Gastroesophageal sphincter (tissue), 4 donors: ENCODE measurements around the gene ABCA9. TPM values are rescaled to one million over a fixed set of nuclear protein-coding genes. Genes with fewer than 3 reads are reported as not detected.
A peak's percentile ranks its signal among the peaks of the same experiment; 100 is the strongest.
"Not testable (repeated sequence)": the region's sequence is repeated elsewhere in the genome, so short reads cannot be mapped to it uniquely, and the experiment has no call there.

Experiments
- ATAC-seq: fragments of 150-250 bp; one replicate; pipeline ENCODE4 v1.9.1; 2016; ENCODE audit warnings: mild to moderate bottlenecking, moderate library complexity
- H3K27ac ChIP-seq, 4 donors: fragments of 200-600 bp; sonication (generic) in 3 of 4; 1 replicate in 3 of 4; 2 replicates in 1 of 4; pipeline ENCODE4 v1.5.1; 2016 to 2019
- H3K27me3 ChIP-seq: fragments of 200-600 bp; sonication (generic); one replicate; pipeline ENCODE4 v1.5.1; 2019
- H3K36me3 ChIP-seq, 2 donors: fragments of 200-600 bp; sonication (generic); one replicate each; pipeline ENCODE4 v1.5.1; 2019; ENCODE audit warnings: control low read depth in 1 of 2
- H3K4me1 ChIP-seq, 3 donors: fragments of 200-600 bp; sonication (generic); 1 replicate in 2 of 3; 2 replicates in 1 of 3; pipeline ENCODE4 v1.5.1; 2016 to 2019; ENCODE audit warnings: control low read depth in 2 of 3
- H3K4me3 ChIP-seq, 2 donors: fragments of 200-600 bp; sonication (generic); one replicate each; pipeline ENCODE4 v1.5.1; 2019; ENCODE audit warnings: mild to moderate bottlenecking in 1 of 2, moderate library complexity in 1 of 2
- H3K9me3 ChIP-seq, 3 donors: fragments of 200-600 bp; sonication (generic); one replicate each; pipeline ENCODE4 v1.5.1; 2017 to 2019; ENCODE audit warnings: control low read depth in 2 of 3
- CTCF ChIP-seq, 4 experiments: fragments of 200-600 bp in 2 of 4; fragments of 450-650 bp in 2 of 4; sonication (generic) in 1 of 4; IDR thresholded peaks; one replicate each; pipeline ENCODE4 v1.5.1; 2017 to 2019; ENCODE audit warnings: antibody characterized with exemption in 4 of 4, mild to moderate bottlenecking in 2 of 4, moderate library complexity in 2 of 4
- EP300 ChIP-seq: sonication (generic); formaldehyde crosslinking; IDR thresholded peaks from one replicate; pipeline ENCODE4 v1.6.1; 2017; ENCODE audit warnings: antibody characterized with exemption, mild to moderate bottlenecking
- POLR2A ChIP-seq, 2 donors: fragments of 450-650 bp; IDR thresholded peaks; one replicate each; pipeline ENCODE4 v1.6.1; 2017; ENCODE audit warnings: antibody characterized with exemption in 2 of 2, mild to moderate bottlenecking in 2 of 2, moderate library complexity in 1 of 2
- POLR2AphosphoS5 ChIP-seq: sonication (generic); formaldehyde crosslinking; IDR thresholded peaks from one replicate; pipeline ENCODE4 v1.6.1; 2017; ENCODE audit warnings: antibody characterized with exemption
- WGBS, 2 donors: methylation state at CpG; one replicate each; pipeline ENCODE4 v1.1.5; 2018; ENCODE audit warnings: low coverage in 1 of 2; 5-methylcytosine and 5-hydroxymethylcytosine counted together
- total RNA-seq, 4 donors: library from RNA; depleted of rRNA; stranded (reverse); fragments of >200 nt; gene quantifications; one replicate each; pipeline ENCODE4 v1.1.0, GENCODE V29; 2016

ABCA9 gene
- total RNA-seq, 4 donors from 2014 or later = 18.3 to 64.6 (median 26.5) TPM

- H3K27ac ChIP-seq = no peak overlapping the region
- TF ChIP-seq EP300 (no peak), POLR2AphosphoS5 (no peak), CTCF (IDR thresholded peaks at IDR 0.05) (no peak), POLR2A (IDR thresholded peaks at IDR 0.05) (no peak)
- H3K36me3 ChIP-seq = no peaks in the 10 kb centered on the region
These were observed 91.6 kb downstream of the ABCA9 start for GRCh38 chr17:68969101-68969500.

GRCh38 chr17:68963958-68964357 lies 96.8 kb downstream of the ABCA9 start:
- WGBS, 2 donors = 86% methylated on average over 3 to 4 of the region's 4 CpGs
- Histone ChIP-seq H3K27ac (peak overlapping the region in 1 of 4 donors; percentile 3), H3K36me3 (no peaks in the 10 kb centered on the region), H3K27me3 (no peaks in the 10 kb centered on the region), H3K4me1 (no peaks in the 10 kb centered on the region), H3K4me3 (no peak overlapping the region), H3K9me3 (no peaks in the 10 kb centered on the region)
- TF ChIP-seq POLR2AphosphoS5 = no peak
- no peak for TF ChIP-seq EP300
- no peak for TF ChIP-seq POLR2A (IDR thresholded peaks at IDR 0.05)
- TF ChIP-seq CTCF (IDR thresholded peaks at IDR 0.05) = no peak
- peak; percentile 94 for ATAC-seq

More at GRCh38 chr17:68969101-68969500, 91.6 kb downstream of the ABCA9 start:
- ATAC-seq = no peak
- H3K4me3 ChIP-seq = no peak overlapping the region
- 50 to 56% methylated on average over 3 to 4 of the region's 5 CpGs for WGBS, 2 donors
- H3K27me3 ChIP-seq = no peaks in the 10 kb centered on the region
- H3K4me1 ChIP-seq = peaks cover 0 to 6% (median 0%) of the 10 kb centered on the region in 3 donors
- H3K9me3 ChIP-seq = no peaks in the 10 kb centered on the region

- no peak overlapping the region for H3K4me3 ChIP-seq
- H3K36me3 ChIP-seq = no peaks in the 10 kb centered on the region
- WGBS, 2 donors = 54 to 62% methylated on average over 9 of the region's 9 CpGs
- no peaks in the 10 kb centered on the region for H3K9me3 ChIP-seq
- peak; percentile 27 for ATAC-seq
- no peaks in the 10 kb centered on the region for H3K27me3 ChIP-seq
- peak overlapping the region in 1 of 4 donors; percentile 7 for H3K27ac ChIP-seq
- no peaks in the 10 kb centered on the region for H3K4me1 ChIP-seq
- no peak for TF ChIP-seq POLR2A (IDR thresholded peaks at IDR 0.05)
- no peak for TF ChIP-seq POLR2AphosphoS5
- no peak for TF ChIP-seq EP300
- no peak for TF ChIP-seq CTCF (IDR thresholded peaks at IDR 0.05)
These were observed 99.4 kb downstream of the ABCA9 start for GRCh38 chr17:68961214-68961882.

- not testable (repeated sequence) for H3K4me3 ChIP-seq, H3K27me3 ChIP-seq, ATAC-seq, H3K4me1 ChIP-seq, H3K27ac ChIP-seq, H3K36me3 ChIP-seq, H3K9me3 ChIP-seq
- WGBS, 2 donors = 75 to 82% methylated on average over 1 to 2 of the region's 2 CpGs
These were observed 101.6 kb downstream of the ABCA9 start for GRCh38 chr17:68959117-68959516.

DNA sequence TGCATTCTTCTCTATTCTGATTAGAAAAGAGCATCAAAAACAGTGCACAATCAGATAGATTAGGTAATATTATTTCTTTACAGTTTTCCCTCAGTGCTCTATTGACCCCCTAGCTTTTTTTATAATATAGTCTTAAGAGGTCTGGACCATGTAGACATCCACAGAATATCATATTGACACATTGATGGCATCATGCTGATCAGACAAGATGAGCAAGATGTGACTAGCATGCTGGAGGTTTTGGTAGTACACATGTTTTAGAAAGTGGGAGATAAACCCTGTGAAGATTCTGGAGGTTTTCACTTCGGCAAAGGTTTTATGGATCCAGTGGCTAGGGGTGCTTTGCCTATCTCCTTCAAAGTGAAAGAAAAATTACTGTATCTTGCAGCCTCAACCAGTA lies 102.8 kb downstream of the ABCA9 start:
- Histone ChIP-seq H3K4me1 (no peaks in the 10 kb centered on the region), H3K4me3 (no peak overlapping the region), H3K9me3 (no peaks in the 10 kb centered on the region), H3K27me3 (peaks cover 4% of the 10 kb centered on the region), H3K27ac (no peak overlapping the region), H3K36me3 (no peaks in the 10 kb centered on the region)
- WGBS, 2 donors = 89 to 100% methylated on average over 1 of the region's 1 CpG
- no peak for TF ChIP-seq POLR2AphosphoS5
- no peak for TF ChIP-seq EP300
- TF ChIP-seq CTCF (IDR thresholded peaks at IDR 0.05) = no peak
- no peak for TF ChIP-seq POLR2A (IDR thresholded peaks at IDR 0.05)
- ATAC-seq = no peak
